ENCODE data around the gene ATP2A3. TPM values are rescaled to one million over a fixed set of nuclear protein-coding genes. Genes with fewer than 3 reads are reported as not detected.

ATP2A3 gene
- total RNA-seq, 4 donors from 2014 or later = 5.7 to 33.6 (median 17.5) TPM

- TF ChIP-seq CTCF (IDR thresholded peaks at IDR 0.05) (no peak), POLR2A (IDR thresholded peaks at IDR 0.05) (no peak)
- no peaks in the 10 kb centered on the region for H3K4me1 ChIP-seq
- no peak overlapping the region for H3K4me3 ChIP-seq
Measured at GRCh38 chr17:3986939-3987335, 22.7 kb upstream of the ATP2A3 start.

GRCh38 chr17:3986270-3986938 is 22.2 kb upstream of the ATP2A3 start:
- TF ChIP-seq POLR2A (IDR thresholded peaks at IDR 0.05) (no peak), CTCF (IDR thresholded peaks at IDR 0.05) (no peak)
- no peak for DNase-seq
- intact Hi-C loops (cut with DNase I; ENCODE audit: low total_unique reads) = no loop called here

More at GRCh38 chr17:3986939-3987335, 22.7 kb upstream of the ATP2A3 start:
- no peaks in the 10 kb centered on the region for H3K27me3 ChIP-seq
- H3K9me3 ChIP-seq = no peaks in the 10 kb centered on the region
- DNase-seq = no peak
- intact Hi-C loops (cut with DNase I; ENCODE audit: low total_unique reads) = no loop called here
- H3K27ac ChIP-seq = no peak overlapping the region
- H3K36me3 ChIP-seq = no peaks in the 10 kb centered on the region

GRCh38 chr17:3985846-3986245 is 21.6 kb upstream of the ATP2A3 start:
- TF ChIP-seq CTCF (IDR thresholded peaks at IDR 0.05) = no peak
- no peak for TF ChIP-seq POLR2A (IDR thresholded peaks at IDR 0.05)
- intact Hi-C loops (cut with DNase I; ENCODE audit: low total_unique reads) = no loop called here
- H3K9me3 ChIP-seq = no peaks in the 10 kb centered on the region
- no peak overlapping the region for H3K4me3 ChIP-seq
- no peaks in the 10 kb centered on the region for H3K27me3 ChIP-seq
- H3K4me1 ChIP-seq = no peaks in the 10 kb centered on the region
- H3K27ac ChIP-seq = peak overlapping the region in 1 of 2 donors; percentile 31
- no peaks in the 10 kb centered on the region for H3K36me3 ChIP-seq
- DNase-seq = no peak

More at GRCh38 chr17:3986270-3986938, 22.2 kb upstream of the ATP2A3 start:
- Histone ChIP-seq H3K27me3 (no peaks in the 10 kb centered on the region), H3K4me1 (no peaks in the 10 kb centered on the region), H3K9me3 (no peaks in the 10 kb centered on the region), H3K27ac (peak overlapping the region in 1 of 2 donors; percentile 31), H3K36me3 (no peaks in the 10 kb centered on the region), H3K4me3 (no peak overlapping the region)

GRCh38 chr17:3983606-3984484 is 19.6 kb upstream of the ATP2A3 start:
- no peak overlapping the region for H3K27ac ChIP-seq
- intact Hi-C loops (cut with DNase I; ENCODE audit: low total_unique reads) = no loop called here
- no peaks in the 10 kb centered on the region for H3K36me3 ChIP-seq
- H3K4me1 ChIP-seq = no peaks in the 10 kb centered on the region
- H3K9me3 ChIP-seq = no peaks in the 10 kb centered on the region
- H3K4me3 ChIP-seq = no peak overlapping the region
- DNase-seq = no peak
- no peaks in the 10 kb centered on the region for H3K27me3 ChIP-seq
- TF ChIP-seq POLR2A (IDR thresholded peaks at IDR 0.05) = no peak
- no peak for TF ChIP-seq CTCF (IDR thresholded peaks at IDR 0.05)

DNA sequence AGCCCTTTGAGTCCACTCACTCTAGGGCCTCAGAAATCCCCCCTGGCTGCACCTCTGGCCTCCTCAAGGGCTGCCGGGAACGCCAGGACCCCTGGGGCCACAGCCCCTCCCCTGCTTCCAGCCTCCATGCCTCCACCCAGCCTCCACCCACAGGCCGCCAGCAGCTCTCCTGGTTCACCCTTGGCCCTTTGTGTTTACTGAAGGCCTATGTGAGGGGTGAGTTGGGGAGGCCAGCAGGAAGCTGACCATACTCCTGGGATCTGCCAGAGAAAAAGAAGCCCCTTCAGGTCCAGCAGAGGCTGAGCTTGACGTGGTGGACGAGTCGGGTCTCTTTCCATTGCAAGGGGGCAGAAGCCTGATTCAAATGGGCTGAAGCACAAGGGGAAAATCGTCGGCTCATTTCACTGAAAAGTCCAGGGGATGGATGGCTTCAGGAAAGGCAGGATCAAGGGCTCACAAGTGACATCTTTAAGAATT is 18.3 kb upstream of the ATP2A3 start:
- H3K4me3 ChIP-seq = no peak overlapping the region
- no peak for DNase-seq
- no peaks in the 10 kb centered on the region for H3K9me3 ChIP-seq
- TF ChIP-seq CTCF (IDR thresholded peaks at IDR 0.05) (no peak), POLR2A (IDR thresholded peaks at IDR 0.05) (no peak)
- H3K27me3 ChIP-seq = no peaks in the 10 kb centered on the region
- no peak overlapping the region for H3K27ac ChIP-seq
- no peaks in the 10 kb centered on the region for H3K36me3 ChIP-seq
- intact Hi-C loops (cut with DNase I; ENCODE audit: low total_unique reads) = no loop called here
- H3K4me1 ChIP-seq = no peaks in the 10 kb centered on the region
